Left lung (tissue), 10 donors: ENCODE data around the gene SLC49A4. TPM values are rescaled to one million over a fixed set of nuclear protein-coding genes. Genes with fewer than 3 reads are reported as not detected.

Source experiments
- ATAC-seq: fragments of 200-7000 bp; cut with Tn5 transposase; one replicate; pipeline ENCODE4 v1.9.1; 2020; ENCODE audit warnings: moderate library complexity
- DNase-seq, 4 donors: peaks; one replicate each; pipeline ENCODE4 v3.0.0-alpha.2; 2013 to 2020
- H3K27ac ChIP-seq, 2 donors: fragments of 200-600 bp; sonication (generic) in 1 of 2; one replicate each; pipeline versions ENCODE4 v1.5.0 to v1.8.0; 2020 to 2021
- H3K27me3 ChIP-seq, 2 donors: fragments of 200-600 bp; sonication (generic) in 1 of 2; one replicate each; pipeline versions ENCODE4 v1.5.0 to v1.8.0; 2020 to 2021
- H3K36me3 ChIP-seq, 2 donors: fragments of 200-600 bp; sonication (generic) in 1 of 2; one replicate each; pipeline versions ENCODE4 v1.5.0 to v1.8.0; 2020 to 2021
- H3K4me1 ChIP-seq, 2 donors: fragments of 200-600 bp; one replicate each; pipeline ENCODE4 v1.8.0; 2021
- H3K4me3 ChIP-seq, 2 donors: fragments of 200-600 bp; sonication (generic) in 1 of 2; one replicate each; pipeline versions ENCODE4 v1.5.0 to v1.8.0; 2020 to 2021; ENCODE audit warnings: mild to moderate bottlenecking in 1 of 2
- H3K9me3 ChIP-seq, 2 donors: fragments of 200-600 bp; sonication (generic) in 1 of 2; one replicate each; pipeline versions ENCODE4 v1.5.0 to v1.8.0; 2020 to 2021
- intact Hi-C, 2 donors: fragments of 100-400 bp; cut with DNase I; formaldehyde crosslinking; loops; one replicate each; pipeline versions ENCODE4 v1.11.2 to v1.14.2; 2022
- polyA plus RNA-seq, 6 donors: library from polyadenylated mRNA; unstranded; fragments of 120-200 nt; gene quantifications; one replicate each; pipeline ENCODE4 v1.2.1, GENCODE V29; 2013; ENCODE audit not compliant: insufficient read length in 6 of 6
- total RNA-seq, 2 donors: library from RNA; stranded (reverse); fragmentation: NEBNext Ultra II Directional; extraction: Animal tissue kit (Norgen Biotek cat#: 25700); gene quantifications; one replicate each; pipeline ENCODE4 v1.2.1, GENCODE V29; 2021
- TF ChIP-seq, protein P1 (sequence below), 2 donors: fragments of 200-600 bp; sonication (generic) in 1 of 2; IDR thresholded peaks; one replicate each; pipeline versions ENCODE4 v1.5.0 to v1.8.0; 2021; ENCODE audit warnings: antibody characterized with exemption in 2 of 2
- donor health status: DM: no; HTN: yes; CAD: no.
- donor health status: DM: no; HTN: no; CAD: no.

Gene SLC49A4
- total and polyA plus RNA-seq, 8 donors = 9.6 to 19.2 (median 10.9) TPM

DNA sequence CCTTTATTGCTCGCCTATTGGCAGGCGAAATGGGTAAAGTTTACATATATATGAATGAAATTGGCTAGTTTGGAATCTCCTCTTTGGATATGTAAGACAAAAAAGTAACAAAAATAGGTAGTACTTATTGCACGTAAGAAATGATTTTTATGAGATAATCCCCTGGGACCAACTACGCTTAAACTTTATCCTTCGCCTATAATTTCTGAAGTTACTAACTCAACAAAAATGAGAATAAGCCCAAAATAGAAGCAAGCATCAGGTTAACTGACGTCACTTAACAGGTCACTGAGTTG lies 438 bp upstream of the SLC49A4 start:
- peak in 1 of 4 donors; percentile 6 for DNase-seq
- Histone ChIP-seq H3K4me3 (peak overlapping the region; percentile 76 to 81), H3K9me3 (no peaks in the 10 kb centered on the region), H3K27me3 (no peaks in the 10 kb centered on the region), H3K4me1 (peaks cover 5 to 47% of the 10 kb centered on the region in 2 donors), H3K36me3 (no peaks in the 10 kb centered on the region), H3K27ac (peak overlapping the region; percentile 92 to 97)
- TF ChIP-seq, protein P1, sequence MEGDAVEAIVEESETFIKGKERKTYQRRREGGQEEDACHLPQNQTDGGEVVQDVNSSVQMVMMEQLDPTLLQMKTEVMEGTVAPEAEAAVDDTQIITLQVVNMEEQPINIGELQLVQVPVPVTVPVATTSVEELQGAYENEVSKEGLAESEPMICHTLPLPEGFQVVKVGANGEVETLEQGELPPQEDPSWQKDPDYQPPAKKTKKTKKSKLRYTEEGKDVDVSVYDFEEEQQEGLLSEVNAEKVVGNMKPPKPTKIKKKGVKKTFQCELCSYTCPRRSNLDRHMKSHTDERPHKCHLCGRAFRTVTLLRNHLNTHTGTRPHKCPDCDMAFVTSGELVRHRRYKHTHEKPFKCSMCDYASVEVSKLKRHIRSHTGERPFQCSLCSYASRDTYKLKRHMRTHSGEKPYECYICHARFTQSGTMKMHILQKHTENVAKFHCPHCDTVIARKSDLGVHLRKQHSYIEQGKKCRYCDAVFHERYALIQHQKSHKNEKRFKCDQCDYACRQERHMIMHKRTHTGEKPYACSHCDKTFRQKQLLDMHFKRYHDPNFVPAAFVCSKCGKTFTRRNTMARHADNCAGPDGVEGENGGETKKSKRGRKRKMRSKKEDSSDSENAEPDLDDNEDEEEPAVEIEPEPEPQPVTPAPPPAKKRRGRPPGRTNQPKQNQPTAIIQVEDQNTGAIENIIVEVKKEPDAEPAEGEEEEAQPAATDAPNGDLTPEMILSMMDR (IDR thresholded peaks at IDR 0.05) = no peak
- intact Hi-C loops = no loop called here
- no peak for ATAC-seq

DNA sequence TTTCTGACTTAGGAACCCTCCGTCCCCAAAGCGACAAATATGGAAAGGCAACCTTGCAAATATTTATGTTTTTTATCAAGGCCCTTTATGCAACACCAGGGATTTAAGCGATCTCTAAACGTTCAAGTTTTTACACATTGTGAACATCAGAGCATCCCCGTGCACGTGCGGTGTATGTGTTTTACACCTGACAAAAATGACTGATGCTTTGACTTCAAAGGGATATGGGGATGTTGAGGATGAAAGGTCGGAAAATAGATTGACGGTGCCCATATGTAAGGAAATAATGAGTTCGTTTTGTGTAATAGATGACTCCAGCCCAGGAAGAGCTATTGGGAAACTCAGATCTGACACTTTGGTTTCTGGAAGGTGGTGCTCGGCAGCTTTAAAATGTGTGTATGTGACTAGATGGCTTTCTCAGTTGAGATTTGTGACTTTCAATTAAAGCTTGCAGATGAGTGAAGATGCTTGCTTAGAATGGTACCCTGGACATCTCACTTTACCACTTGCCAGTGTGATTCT lies 866 bp downstream of the SLC49A4 start:
- Histone ChIP-seq H3K9me3 (no peaks in the 10 kb centered on the region), H3K4me3 (peak overlapping the region; percentile 76 to 81), H3K4me1 (peaks cover 5 to 40% of the 10 kb centered on the region in 2 donors), H3K36me3 (no peaks in the 10 kb centered on the region), H3K27ac (peak overlapping the region; percentile 92 to 97), H3K27me3 (no peaks in the 10 kb centered on the region)
- peak in 1 of 4 donors; percentile 3 for DNase-seq
- TF ChIP-seq, protein P1 (IDR thresholded peaks at IDR 0.05) = no peak
- intact Hi-C loops = no loop called here
- no peak for ATAC-seq

DNA sequence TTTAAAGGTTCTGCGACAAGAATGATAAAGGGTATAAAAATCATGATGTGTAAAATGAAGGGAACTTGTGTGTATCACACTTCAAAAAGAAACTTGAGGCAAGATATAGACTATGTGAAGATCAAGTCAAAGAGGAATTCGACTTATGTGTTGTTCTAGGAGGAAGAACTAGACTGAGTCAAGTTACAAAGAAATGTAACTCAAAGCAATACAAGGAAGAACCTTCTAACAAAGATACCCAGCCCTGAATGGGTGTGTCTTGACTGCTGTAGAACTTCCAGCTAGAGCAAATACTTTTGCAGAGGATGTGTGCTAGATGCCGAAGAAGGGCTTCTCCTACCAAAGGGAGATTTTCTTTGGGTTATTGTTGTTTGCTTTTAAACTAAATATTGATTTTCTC lies 2.4 kb downstream of the SLC49A4 start:
- Histone ChIP-seq H3K4me3 (no peak overlapping the region), H3K36me3 (no peaks in the 10 kb centered on the region), H3K27me3 (no peaks in the 10 kb centered on the region), H3K4me1 (peaks cover 5 to 29% of the 10 kb centered on the region in 2 donors), H3K27ac (peak overlapping the region in 1 of 2 donors; percentile 25), H3K9me3 (no peaks in the 10 kb centered on the region)
- TF ChIP-seq, protein P1 (IDR thresholded peaks at IDR 0.05) = no peak
- no peak for DNase-seq
- intact Hi-C loops = no loop called here
- ATAC-seq = no peak

DNA sequence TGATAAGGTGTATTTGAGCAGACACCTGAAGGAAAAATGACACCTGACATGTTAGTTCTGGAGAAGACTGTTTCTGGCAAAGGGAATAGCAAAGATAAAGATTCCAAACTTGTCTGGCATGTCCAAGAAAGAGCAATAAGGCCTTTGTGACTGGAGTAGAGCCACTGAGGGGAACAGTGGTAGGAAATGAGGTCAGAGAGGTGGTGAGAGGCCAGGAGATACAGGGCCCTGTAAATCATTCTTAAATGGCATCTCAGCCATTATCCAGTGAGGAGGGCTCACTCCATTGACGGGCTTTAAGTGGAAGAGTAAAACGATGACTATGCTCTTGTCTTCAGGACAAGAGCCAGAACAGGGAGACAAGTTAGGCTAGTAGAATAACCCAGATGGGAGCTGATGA lies 4.5 kb downstream of the SLC49A4 start:
- Histone ChIP-seq H3K27me3 (no peaks in the 10 kb centered on the region), H3K27ac (no peak overlapping the region), H3K36me3 (no peaks in the 10 kb centered on the region), H3K4me1 (peaks cover 5 to 20% of the 10 kb centered on the region in 2 donors), H3K9me3 (no peaks in the 10 kb centered on the region), H3K4me3 (no peak overlapping the region)
- DNase-seq = no peak
- TF ChIP-seq, protein P1 (IDR thresholded peaks at IDR 0.05) = no peak
- intact Hi-C loops = no loop called here
- ATAC-seq = no peak

DNA sequence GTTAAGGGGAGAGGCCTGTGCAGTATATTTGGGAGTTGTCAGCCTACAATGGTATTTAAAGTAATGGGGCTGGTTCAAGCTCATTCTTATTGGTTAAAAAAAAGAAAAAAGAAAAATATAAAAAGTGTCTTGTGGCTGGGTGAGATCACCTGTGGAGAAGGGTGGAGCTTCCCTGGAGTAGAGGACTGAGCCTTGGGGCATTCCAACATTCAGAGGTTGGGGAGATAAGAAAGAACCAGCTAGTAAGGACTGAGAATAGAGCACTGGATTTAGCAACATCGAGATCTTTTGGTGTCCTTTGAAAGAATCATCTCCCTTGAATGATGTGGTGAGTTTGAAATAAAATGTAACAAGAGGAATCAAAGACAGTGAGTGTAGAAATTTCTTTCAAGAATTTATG lies 5.2 kb downstream of the SLC49A4 start:
- DNase-seq (no peak), ATAC-seq (no peak)
- H3K4me1 ChIP-seq = peaks cover 5 to 20% of the 10 kb centered on the region in 2 donors
- H3K4me3 ChIP-seq = no peak overlapping the region
- no peaks in the 10 kb centered on the region for H3K36me3 ChIP-seq
- H3K27ac ChIP-seq = no peak overlapping the region
- H3K27me3 ChIP-seq = no peaks in the 10 kb centered on the region
- intact Hi-C loops = no loop called here
- no peaks in the 10 kb centered on the region for H3K9me3 ChIP-seq
- TF ChIP-seq, protein P1 (IDR thresholded peaks at IDR 0.05) = no peak
